GM18909 (cell line): ENCODE data around the gene LEO1.

ENCODE experiments used
- ATAC-seq: cut with Tn5 transposase; IDR thresholded peaks from one replicate; pipeline ENCODE4 v1.9.1; 2021; ENCODE audit warnings: mild to moderate bottlenecking; ENCODE audit not compliant: unreplicated experiment, poor library complexity

Gene LEO1

GRCh38 chr15:51971375-51972133, at the start of gene LEO1:
LEO1 (minus strand) TSS chr15:51971778; CDS start chr15:51971745, 33 bp downstream.
- ATAC-seq: peak; percentile 88

DNA sequence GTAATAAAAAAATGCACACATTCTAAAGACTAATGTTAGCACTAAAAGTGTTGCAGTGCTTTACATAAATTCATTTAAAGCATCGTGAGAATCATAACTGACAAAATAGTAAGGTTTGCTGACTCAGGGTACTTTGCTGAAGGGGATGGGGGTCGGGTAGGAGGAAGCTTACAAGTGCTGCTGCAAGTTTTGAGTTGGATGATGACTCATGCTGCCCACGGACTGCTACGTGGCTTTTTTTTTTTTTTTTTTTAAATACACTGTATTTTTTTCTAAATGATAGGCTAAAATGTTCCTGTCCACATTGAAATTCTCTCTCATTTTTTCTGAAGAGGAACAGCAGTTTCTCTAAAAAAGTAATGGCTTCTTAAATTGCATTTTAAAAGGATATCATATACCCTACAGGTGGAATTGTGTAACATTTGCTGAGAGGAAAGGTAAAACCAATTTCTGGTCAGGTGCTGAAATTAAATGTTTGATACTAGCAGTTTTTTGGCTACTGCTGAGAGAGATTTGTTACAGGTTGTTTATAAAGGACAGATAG, 49.6 kb upstream of the LEO1 start:
- no peak for ATAC-seq

DNA sequence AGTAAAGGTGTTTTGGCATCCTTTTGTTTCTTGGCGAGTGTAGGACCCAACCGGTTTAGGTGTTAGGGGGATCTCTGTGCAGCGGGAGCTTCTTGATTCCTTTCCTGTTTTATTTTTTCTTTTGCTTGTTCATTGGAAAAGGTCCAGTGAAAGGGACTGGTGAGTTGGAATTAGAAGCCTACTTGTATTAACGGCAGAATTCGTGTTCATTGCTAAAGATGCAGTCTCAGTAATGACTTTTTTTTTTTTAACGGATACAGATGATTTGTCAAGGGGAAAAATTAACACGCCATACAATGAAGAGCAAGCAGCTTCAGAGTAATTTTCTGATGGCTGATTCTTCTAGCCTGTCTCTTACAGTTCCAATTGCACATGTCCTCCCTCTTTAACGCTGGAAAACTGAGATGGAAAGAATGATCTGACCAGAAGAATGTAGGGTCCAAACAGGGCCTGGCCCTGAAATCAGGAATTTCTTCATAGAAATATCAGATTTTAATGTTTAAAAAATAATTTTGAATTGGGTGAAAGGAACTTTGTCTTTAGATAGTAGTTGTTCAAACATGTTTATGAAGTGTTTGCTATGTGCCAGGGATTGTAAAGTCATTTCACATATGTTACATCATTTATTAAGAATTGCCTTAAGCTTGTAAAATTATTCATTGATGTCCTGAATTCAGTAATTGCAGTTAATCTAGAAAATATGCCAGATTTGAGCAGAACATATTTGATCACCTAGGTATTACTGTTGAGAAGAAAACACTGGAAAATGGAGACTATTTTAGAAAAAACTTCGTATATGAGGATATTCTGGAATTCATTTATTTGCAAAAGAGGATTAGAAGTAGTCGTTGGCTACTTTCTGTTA, 48.9 kb upstream of the LEO1 start:
- ATAC-seq: no peak

- peak; percentile 63 for ATAC-seq
Measured at GRCh38 chr15:52019394-52020220, 48.0 kb upstream of the LEO1 start.

- ATAC-seq: peak; percentile 77
Measured at GRCh38 chr15:52018693-52019393, 47.3 kb upstream of the LEO1 start, which contains the start of gene MAPK6. MAPK6 (plus strand) TSS chr15:52019219; CDS start chr15:52046461, 27,242 bp downstream.

- ATAC-seq: no peak
Measured at GRCh38 chr15:52018244-52018643, 46.7 kb upstream of the LEO1 start.

- no peak for ATAC-seq
Measured at GRCh38 chr15:52016316-52016715, 44.7 kb upstream of the LEO1 start.

DNA sequence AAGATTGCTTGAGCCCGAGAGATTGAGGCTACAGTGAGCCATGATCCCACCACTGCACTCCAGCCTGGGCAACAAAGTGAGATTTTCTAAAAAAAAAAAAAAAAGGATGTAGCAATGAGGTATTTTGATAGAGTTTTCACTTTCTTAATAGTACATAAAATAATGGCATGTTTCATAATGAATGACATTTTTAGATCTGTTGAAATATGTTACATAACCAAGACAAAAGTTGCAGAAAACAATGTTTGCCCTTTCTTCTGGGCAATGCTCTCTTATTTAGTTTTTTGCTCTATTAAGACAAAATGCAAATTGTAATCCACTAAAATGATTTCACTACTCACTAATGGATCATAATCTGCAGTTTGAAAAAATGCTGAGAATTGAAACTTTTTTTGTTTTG, 43.0 kb upstream of the LEO1 start:
- no peak for ATAC-seq

DNA sequence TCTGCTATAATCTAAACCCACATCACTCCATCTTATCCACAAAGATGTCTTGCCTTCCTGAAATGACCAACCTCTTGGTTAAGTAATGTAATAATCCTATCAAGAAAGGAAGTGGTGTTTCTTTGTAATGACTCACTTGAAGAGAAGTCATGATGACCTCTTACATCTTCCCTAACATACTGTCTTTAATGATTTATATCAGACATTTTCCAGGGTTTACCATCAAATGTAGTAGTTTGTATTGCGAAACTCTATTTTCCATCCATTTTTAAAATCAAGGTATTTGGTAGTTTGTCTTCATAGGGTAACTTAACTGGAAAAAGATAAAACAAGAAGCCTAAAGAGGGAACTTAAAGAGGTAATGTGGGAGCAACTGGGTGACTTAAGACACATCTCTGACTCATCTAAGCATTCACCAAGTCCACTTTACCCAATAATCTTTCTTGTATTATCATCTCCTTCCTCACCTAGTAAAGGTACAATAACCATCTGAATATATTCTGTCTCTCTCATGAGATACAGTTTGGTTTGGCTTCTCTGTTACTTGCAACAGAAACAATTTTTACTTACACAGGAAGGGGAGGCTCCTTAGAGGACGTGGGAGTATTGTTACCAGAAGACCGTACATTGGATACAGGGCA, 41.7 kb upstream of the LEO1 start:
- peak; percentile 52 for ATAC-seq

- ATAC-seq: no peak
Measured at GRCh38 chr15:52012210-52012609, 40.6 kb upstream of the LEO1 start.

GRCh38 chr15:52011711-52012144, 40.1 kb upstream of the LEO1 start:
- ATAC-seq: no peak

DNA sequence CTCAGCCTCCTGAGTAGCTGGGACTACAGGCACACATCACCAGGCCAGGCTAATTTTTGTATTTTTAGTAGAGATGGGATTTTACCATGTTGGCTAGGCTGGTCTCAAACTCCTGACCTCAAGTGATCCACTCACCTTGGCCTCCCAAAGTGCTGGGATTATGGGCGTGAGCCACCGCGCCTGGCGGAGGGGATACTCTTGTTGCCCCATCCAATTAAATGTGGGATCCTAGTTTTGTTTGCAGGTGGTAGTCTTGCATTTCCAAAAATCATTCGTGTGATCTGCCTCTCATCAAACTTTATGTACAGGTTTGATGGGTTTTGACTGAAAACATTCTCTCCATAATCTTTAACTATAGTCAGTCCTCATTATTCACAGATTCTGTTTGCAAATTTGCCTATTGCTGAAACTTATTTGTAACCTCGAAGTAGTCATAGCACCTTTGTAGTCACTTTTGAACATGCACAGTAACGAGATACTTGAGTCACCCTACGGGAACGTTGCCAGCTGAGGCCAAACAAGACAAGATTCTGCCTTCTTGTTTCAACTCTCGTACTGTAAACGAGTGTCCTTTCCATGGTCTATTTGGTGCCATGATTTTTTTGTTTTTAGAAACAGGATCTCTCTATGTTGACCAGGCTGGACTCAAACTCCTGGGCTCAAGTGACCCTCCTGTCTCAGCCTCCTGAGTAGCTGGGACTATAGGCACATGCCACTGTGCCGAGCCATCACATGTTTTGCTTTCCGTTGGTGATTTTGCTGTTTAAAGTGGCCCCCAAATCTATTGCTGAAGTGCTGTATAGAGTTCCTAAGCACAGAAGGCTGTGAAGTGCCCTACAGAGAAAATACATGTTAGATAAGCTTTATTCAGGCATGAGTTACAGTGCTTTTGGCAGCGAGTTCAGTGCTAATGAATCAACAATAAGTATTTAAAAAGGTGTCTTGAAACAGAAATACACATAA, 39.3 kb upstream of the LEO1 start:
- no peak for ATAC-seq

GRCh38 chr15:52008698-52009434, 37.3 kb upstream of the LEO1 start:
- ATAC-seq: peak; percentile 29

DNA sequence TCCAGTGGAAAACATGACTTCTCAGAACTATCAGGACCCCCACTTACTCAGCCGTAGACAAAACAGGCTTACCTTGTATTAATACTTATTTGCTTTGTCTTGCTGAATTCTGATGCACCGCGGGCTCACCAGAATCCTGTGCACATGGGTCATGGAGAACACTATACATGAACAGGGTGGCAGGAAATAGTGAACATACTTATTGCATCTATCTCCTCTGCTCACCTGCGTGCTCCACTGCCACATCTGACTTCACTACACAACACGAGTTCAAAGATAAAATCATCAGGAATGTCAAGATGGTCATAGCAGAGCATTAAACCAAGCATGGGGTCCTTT, 36.8 kb upstream of the LEO1 start:
- no peak for ATAC-seq

- peak; percentile 41 for ATAC-seq
Measured at GRCh38 chr15:52006702-52007340, 35.2 kb upstream of the LEO1 start.

GRCh38 chr15:52005748-52006701, 34.4 kb upstream of the LEO1 start:
- peak; percentile 76 for ATAC-seq
